SK-N-SH (cell line): ENCODE data around the gene SYT7. TPM values are rescaled to one million over a fixed set of nuclear protein-coding genes. Genes with fewer than 3 reads are reported as not detected.

Experiments used
- CTCF ChIA-PET: fragments of 300-600, 350-600 bp; formaldehyde crosslinking; extraction: SDS; loops from one replicate; lab custom pipeline; 2021; lab: Yijun Ruan, JAX
- POLR2A ChIA-PET: fragments of 350-600 bp; sonication (Branson Sonifier 250); formaldehyde crosslinking; extraction: SDS; loops from one replicate; lab custom pipeline; 2020; ENCODE audit warnings: antibody characterized with exemption, inconsistent platforms; lab: Yijun Ruan, JAX
- DNase-seq: peaks from one replicate; pipeline ENCODE4 v3.0.0; 2012
- H2AFZ ChIP-seq: fragments of 200-600 bp; sonication (generic); 2 replicates; pipeline ENCODE4 v1.8.1; 2016; ENCODE audit warnings: antibody characterized with exemption, mild to moderate bottlenecking, low read depth
- H3F3A ChIP-seq: fragments of 200-600 bp; sonication (generic); replicated peaks from 2 replicates; pipeline ENCODE3; 2016; ENCODE audit warnings: antibody characterized with exemption, mild to moderate bottlenecking; ENCODE audit not compliant: insufficient read depth
- H3K27ac ChIP-seq, 2 experiments: fragments of 200-500 bp in 1 of 2; fragments of 200-600 bp in 1 of 2; sonication (Bioruptor generic) in 1 of 2; sonication (generic), shearing (Covaris generic) in 1 of 2; 2 replicates each; pipeline versions ENCODE4 v1.5.1 to v1.6.1; 2014 to 2016; ENCODE audit warnings: low read depth in 2 of 2, inconsistent platforms in 1 of 2, low read length in 1 of 2, mild to moderate bottlenecking in 1 of 2, mixed read lengths in 1 of 2
- H3K27me3 ChIP-seq: fragments of 200-600 bp; sonication (generic), shearing (Covaris generic); 2 replicates; pipeline ENCODE4 v1.6.1; 2016; ENCODE audit warnings: mixed run types; ENCODE audit not compliant: insufficient read depth
- H3K36me3 ChIP-seq, 2 experiments: fragments of 200-500 bp in 1 of 2; fragments of 200-600 bp in 1 of 2; sonication (Bioruptor generic) in 1 of 2; sonication (generic) in 1 of 2; replicated peaks in 1 of 2; 2 replicates each; pipeline versions ENCODE3 to v1.5.1; 2014 to 2016; ENCODE audit warnings: low read length in 1 of 2, mild to moderate bottlenecking in 1 of 2; ENCODE audit not compliant: insufficient read depth in 2 of 2, control insufficient read depth in 1 of 2
- H3K4me1 ChIP-seq, 2 experiments: fragments of 200-500 bp in 1 of 2; fragments of 200-600 bp in 1 of 2; sonication (Bioruptor generic) in 1 of 2; sonication (generic), shearing (Covaris generic) in 1 of 2; 2 replicates each; pipeline versions ENCODE4 v1.5.1 to v1.6.1; 2014 to 2016; ENCODE audit warnings: low read depth in 1 of 2, low read length in 1 of 2, mixed run types in 1 of 2; ENCODE audit not compliant: insufficient read depth in 2 of 2, control insufficient read depth in 1 of 2
- H3K4me2 ChIP-seq: fragments of 200-600 bp; sonication (generic), shearing (Covaris generic); 2 replicates; pipeline ENCODE4 v1.6.1; 2017; ENCODE audit warnings: mixed run types
- H3K4me3 ChIP-seq, 2 experiments: fragments of 200-500 bp in 1 of 2; fragments of 200-600 bp in 1 of 2; sonication (Bioruptor generic) in 1 of 2; sonication (generic), shearing (Covaris generic) in 1 of 2; 2 replicates each; pipeline versions ENCODE4 v1.5.1 to v1.8.1; 2014 to 2016; ENCODE audit warnings: low read depth in 2 of 2, inconsistent platforms in 1 of 2, low read length in 1 of 2, mild to moderate bottlenecking in 1 of 2, mixed read lengths in 1 of 2, moderate library complexity in 1 of 2
- H3K79me2 ChIP-seq: fragments of 200-600 bp; sonication (generic); 2 replicates; pipeline ENCODE4 v1.8.1; 2017; ENCODE audit warnings: mild to moderate bottlenecking; ENCODE audit not compliant: insufficient read depth
- H3K9ac ChIP-seq: fragments of 200-600 bp; sonication (generic); 2 replicates; pipeline ENCODE4 v1.6.1; 2017; ENCODE audit warnings: mixed run types
- H3K9me2 ChIP-seq: fragments of 200-600 bp; sonication (generic); 2 replicates; pipeline ENCODE4 v1.6.1; 2017; ENCODE audit warnings: mixed run types
- H3K9me3 ChIP-seq: fragments of 200-600 bp; sonication (generic); 2 replicates; pipeline ENCODE4 v1.6.1; 2017; ENCODE audit warnings: mixed run types, mild to moderate bottlenecking, moderate library complexity
- H4K20me1 ChIP-seq: fragments of 200-600 bp; sonication (generic); 2 replicates; pipeline ENCODE4 v1.6.1; 2017; ENCODE audit warnings: mild to moderate bottlenecking, mixed run types; ENCODE audit not compliant: insufficient read depth
- CHD2 ChIP-seq: fragments of 150-350 bp; IDR thresholded peaks from 2 replicates; pipeline ENCODE4 v1.6.1; 2018; ENCODE audit warnings: low read length; ENCODE audit not compliant: partially characterized antibody
- EZH2phosphoT487 ChIP-seq: fragments of 200-600 bp; sonication (generic); IDR thresholded peaks from 2 replicates; pipeline ENCODE4 v1.6.1; 2017; ENCODE audit warnings: low read depth, mixed run types, mild to moderate bottlenecking, antibody characterized with exemption, moderate library complexity, borderline replicate concordance
- FOXJ3 ChIP-seq: sonication (generic); formaldehyde crosslinking; IDR thresholded peaks from 2 replicates; pipeline ENCODE4 v1.5.1; 2020; ENCODE audit warnings: mild to moderate bottlenecking, missing genetic modification reagents
- FOXM1 ChIP-seq: IDR thresholded peaks from 2 replicates; pipeline ENCODE4 v1.4.0; 2012; ENCODE audit warnings: low read depth, mild to moderate bottlenecking
- GATA2 ChIP-seq: sonication (generic); formaldehyde crosslinking; IDR thresholded peaks from 2 replicates; pipeline ENCODE4 v1.5.0; 2020; ENCODE audit warnings: mild to moderate bottlenecking, missing genetic modification reagents
- JUND ChIP-seq: IDR thresholded peaks from 2 replicates; pipeline ENCODE4 v1.4.0; 2012
- MEF2A ChIP-seq: IDR thresholded peaks from 2 replicates; pipeline ENCODE4 v1.4.0; 2012; ENCODE audit warnings: low read depth, borderline replicate concordance
- MXI1 ChIP-seq: IDR thresholded peaks from 2 replicates; pipeline ENCODE4 v1.6.1; 2012; ENCODE audit warnings: mild to moderate bottlenecking, low read depth, low read length, improper control_type of control experiment
- NRF1 ChIP-seq: IDR thresholded peaks from 2 replicates; pipeline ENCODE4 v1.6.1; 2012; ENCODE audit warnings: low read depth, mild to moderate bottlenecking, low read length
- RAD21 ChIP-seq: IDR thresholded peaks from 2 replicates; pipeline ENCODE4 v1.6.1; 2012; ENCODE audit warnings: mild to moderate bottlenecking, low read length
- SMC3 ChIP-seq: IDR thresholded peaks from 2 replicates; pipeline ENCODE4 v1.6.1; 2012; ENCODE audit warnings: low read depth, low read length, improper control_type of control experiment
- TAF1 ChIP-seq: IDR thresholded peaks from 2 replicates; pipeline ENCODE4 v1.6.1; 2012; ENCODE audit warnings: low read depth, mild to moderate bottlenecking, low read length, moderate library complexity, borderline replicate concordance
- WGBS: methylation state at CpG from one replicate; pipeline ENCODE4 v1.1.6; 2017; ENCODE audit warnings: low lambda C conversion rate; 5-methylcytosine and 5-hydroxymethylcytosine counted together
- polyA plus RNA-seq, 3 experiments: library from polyadenylated mRNA; depleted of rRNA; stranded (reverse); fragments of >200 nt; gene quantifications; 2 replicates each; pipeline ENCODE4 v1.2.3, GENCODE V29; 2012
- TF ChIP-seq, protein P1 (sequence below): IDR thresholded peaks from 2 replicates; pipeline ENCODE4 v1.6.1; 2012; ENCODE audit warnings: mild to moderate bottlenecking, low read depth, low read length, moderate library complexity
- TF ChIP-seq, protein P2 (sequence below): fragments of 200-600 bp; sonication (generic); IDR thresholded peaks from 2 replicates; pipeline ENCODE4 v1.6.1; 2017; ENCODE audit warnings: antibody characterized with exemption, mild to moderate bottlenecking, moderate library complexity

SYT7 gene
- polyA plus RNA-seq, 1 of the 3 experiments (the other 2 are of a cell fraction) = 1.1 TPM

DNA sequence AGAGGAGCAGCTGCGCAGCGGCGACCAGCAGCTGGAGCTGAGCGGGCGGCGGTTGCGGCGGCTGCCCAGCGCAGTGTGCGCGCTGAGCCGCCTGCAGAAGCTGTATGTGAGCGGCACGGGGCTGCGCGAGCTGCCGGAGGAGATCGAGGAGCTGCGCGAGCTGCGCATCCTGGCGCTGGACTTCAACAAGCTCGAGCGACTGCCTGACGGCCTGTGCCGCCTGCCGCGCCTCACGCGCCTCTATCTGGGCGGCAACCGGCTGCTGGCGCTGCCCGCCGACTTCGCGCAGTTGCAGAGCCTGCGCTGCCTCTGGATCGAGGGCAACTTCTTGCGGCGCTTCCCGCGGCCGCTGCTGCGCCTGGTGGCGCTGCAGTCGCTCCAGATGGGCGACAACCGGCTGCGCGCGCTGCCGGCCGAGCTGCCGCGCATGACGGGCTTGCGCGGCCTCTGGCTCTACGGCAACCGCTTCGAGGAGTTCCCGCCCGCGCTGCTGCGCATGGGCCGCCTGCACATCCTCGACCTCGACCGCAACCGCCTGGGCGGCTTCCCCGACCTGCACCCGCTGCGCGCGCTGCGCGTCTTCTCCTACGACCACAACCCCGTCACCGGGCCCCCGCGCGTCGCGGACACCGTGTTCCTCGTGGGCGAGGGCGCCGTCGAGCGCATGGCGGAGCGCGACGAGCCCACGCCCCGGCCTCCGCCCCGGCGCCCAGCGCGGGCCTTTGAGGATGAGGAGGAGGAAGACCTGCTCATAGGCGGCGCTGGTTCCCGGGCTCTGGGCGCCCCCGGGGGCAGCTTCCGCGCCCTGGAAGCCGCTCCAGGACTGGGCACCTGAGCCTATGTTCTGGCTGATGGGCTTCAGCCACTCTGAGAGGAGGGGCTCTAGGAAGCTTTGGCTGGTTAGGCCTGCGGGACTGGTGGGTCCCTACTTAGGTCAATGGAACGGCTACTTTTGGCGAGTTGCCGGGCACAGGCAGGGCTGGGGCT is 71.5 kb downstream of the SYT7 start:
- Histone ChIP-seq H4K20me1 (no peaks in the 10 kb centered on the region), H3K9ac (no peak overlapping the region), H3K4me1 (peaks cover 0 to 49% of the 10 kb centered on the region in 2 experiments; a peak in 3 of 4 replicates), H3K4me3 (peak overlapping the region in 1 of 2 experiments; percentile 29; a peak in 2 of 4 replicates), H3K36me3 (no peaks in the 10 kb centered on the region), H3K9me3 (no peaks in the 10 kb centered on the region)
- CTCF ChIA-PET = interaction anchor here (0.8 to 33.4 kb wide), 22 partner anchors 8 to 220 kb away, joined by 3 to 670 read pairs (median 5); partner anchors contain the start of gene SYT7
- WGBS = 79% methylated on average over 35 of the region's 117 CpGs
- TF ChIP-seq RAD21 (peak; percentile 54), FOXJ3 (CRISPR knock-in tag) (no peak), SMC3 (peak; percentile 23; the same call in 1 of the 2 replicates), MEF2A (no peak), JUND (no peak), EZH2phosphoT487 (no peak), NRF1 (peak; percentile 67; the same call in 1 of the 2 replicates), CHD2 (peak; percentile 42), GATA2 (CRISPR knock-in tag) (no peak), TAF1 (no peak), FOXM1 (no peak), MXI1 (0 out of 2 replicates have a peak, but pooled peaks have one; percentile 61)
- TF ChIP-seq, protein P1, sequence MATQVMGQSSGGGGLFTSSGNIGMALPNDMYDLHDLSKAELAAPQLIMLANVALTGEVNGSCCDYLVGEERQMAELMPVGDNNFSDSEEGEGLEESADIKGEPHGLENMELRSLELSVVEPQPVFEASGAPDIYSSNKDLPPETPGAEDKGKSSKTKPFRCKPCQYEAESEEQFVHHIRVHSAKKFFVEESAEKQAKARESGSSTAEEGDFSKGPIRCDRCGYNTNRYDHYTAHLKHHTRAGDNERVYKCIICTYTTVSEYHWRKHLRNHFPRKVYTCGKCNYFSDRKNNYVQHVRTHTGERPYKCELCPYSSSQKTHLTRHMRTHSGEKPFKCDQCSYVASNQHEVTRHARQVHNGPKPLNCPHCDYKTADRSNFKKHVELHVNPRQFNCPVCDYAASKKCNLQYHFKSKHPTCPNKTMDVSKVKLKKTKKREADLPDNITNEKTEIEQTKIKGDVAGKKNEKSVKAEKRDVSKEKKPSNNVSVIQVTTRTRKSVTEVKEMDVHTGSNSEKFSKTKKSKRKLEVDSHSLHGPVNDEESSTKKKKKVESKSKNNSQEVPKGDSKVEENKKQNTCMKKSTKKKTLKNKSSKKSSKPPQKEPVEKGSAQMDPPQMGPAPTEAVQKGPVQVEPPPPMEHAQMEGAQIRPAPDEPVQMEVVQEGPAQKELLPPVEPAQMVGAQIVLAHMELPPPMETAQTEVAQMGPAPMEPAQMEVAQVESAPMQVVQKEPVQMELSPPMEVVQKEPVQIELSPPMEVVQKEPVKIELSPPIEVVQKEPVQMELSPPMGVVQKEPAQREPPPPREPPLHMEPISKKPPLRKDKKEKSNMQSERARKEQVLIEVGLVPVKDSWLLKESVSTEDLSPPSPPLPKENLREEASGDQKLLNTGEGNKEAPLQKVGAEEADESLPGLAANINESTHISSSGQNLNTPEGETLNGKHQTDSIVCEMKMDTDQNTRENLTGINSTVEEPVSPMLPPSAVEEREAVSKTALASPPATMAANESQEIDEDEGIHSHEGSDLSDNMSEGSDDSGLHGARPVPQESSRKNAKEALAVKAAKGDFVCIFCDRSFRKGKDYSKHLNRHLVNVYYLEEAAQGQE = no peak
- TF ChIP-seq, protein P2, sequence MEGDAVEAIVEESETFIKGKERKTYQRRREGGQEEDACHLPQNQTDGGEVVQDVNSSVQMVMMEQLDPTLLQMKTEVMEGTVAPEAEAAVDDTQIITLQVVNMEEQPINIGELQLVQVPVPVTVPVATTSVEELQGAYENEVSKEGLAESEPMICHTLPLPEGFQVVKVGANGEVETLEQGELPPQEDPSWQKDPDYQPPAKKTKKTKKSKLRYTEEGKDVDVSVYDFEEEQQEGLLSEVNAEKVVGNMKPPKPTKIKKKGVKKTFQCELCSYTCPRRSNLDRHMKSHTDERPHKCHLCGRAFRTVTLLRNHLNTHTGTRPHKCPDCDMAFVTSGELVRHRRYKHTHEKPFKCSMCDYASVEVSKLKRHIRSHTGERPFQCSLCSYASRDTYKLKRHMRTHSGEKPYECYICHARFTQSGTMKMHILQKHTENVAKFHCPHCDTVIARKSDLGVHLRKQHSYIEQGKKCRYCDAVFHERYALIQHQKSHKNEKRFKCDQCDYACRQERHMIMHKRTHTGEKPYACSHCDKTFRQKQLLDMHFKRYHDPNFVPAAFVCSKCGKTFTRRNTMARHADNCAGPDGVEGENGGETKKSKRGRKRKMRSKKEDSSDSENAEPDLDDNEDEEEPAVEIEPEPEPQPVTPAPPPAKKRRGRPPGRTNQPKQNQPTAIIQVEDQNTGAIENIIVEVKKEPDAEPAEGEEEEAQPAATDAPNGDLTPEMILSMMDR = peak; percentile 36; the same call in 1 of the 2 replicates
- TF ChIP-seq, all 33 proteins: peak for 6
- H3K27me3 ChIP-seq = peaks cover 32% of the 10 kb centered on the region
- H3K27ac ChIP-seq = no peak overlapping the region; a peak in 1 of 4 replicates
- no peaks in the 10 kb centered on the region for H3K79me2 ChIP-seq
- POLR2A ChIA-PET = interaction anchor here (0.9 to 1.1 kb wide), 3 partner anchors 15 to 119 kb away, joined by 3 to 5 read pairs (median 3); no protein-coding TSS in a partner anchor
- no peaks in the 10 kb centered on the region for H3K9me2 ChIP-seq
- no peak overlapping the region for H2AFZ ChIP-seq
- H3K4me2 ChIP-seq = peak overlapping the region; percentile 63; the same call in 1 of the 2 replicates
- H3F3A ChIP-seq = no peaks in the 10 kb centered on the region
- DNase-seq = peak; percentile 92
